ENCODE data around the gene FBXW4.

FBXW4 gene

DNA sequence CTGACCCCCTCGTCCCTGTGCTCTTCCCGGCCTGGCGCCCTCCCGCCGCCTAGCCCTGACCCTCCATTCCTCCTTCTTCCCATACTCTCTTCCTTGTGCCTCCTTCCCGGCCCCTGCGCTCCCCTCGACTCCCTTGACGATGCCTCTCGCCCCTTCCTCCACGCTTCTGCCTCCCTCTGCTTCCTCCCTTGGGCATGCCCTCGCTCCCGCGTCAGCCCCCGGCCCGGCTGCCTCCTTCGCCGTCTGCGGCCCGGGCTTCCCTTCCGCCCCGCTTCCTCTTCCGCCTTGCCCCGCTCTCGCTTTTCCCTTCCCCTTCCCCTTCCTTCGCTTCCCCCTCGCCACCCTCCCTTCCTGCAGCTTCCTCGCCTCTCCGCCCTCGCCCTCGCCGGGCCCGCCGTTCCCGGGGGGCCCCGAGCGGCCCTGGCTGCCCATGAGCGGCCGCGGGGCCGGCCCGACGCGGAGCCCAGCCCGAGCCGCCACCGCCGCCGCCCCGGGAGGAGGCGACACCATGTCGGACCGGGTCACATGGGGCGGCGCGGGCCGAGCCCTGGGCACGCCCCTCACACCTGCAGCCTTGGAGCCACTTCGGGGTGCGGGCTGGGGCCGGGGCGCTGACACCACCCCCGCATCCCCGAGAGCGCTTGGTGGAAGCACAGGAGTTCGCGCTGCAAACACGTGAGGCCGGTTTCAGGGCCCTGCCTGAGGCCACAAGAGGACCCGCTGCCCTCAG is at the start of gene FBXW4:
TSS of gene FBXW4 (minus strand) at position 497 of the 730 bp plus-strand sequence. CDS start at position 432, 65 bp downstream.
- TF ChIP-seq TEAD4 (IDR thresholded peaks at IDR 0.05) = no peak
- no peak for TF ChIP-seq RAD21 (IDR thresholded peaks at IDR 0.05; ENCODE audit: low read depth)
- TF ChIP-seq ZBTB7A (IDR thresholded peaks at IDR 0.05; ENCODE audit: low read depth) = no peak; the same call in 1 of the 2 replicates
- TF ChIP-seq NFIC (IDR thresholded peaks at IDR 0.05) = no peak
- peak; percentile 58 for TF ChIP-seq TCF12 (IDR thresholded peaks at IDR 0.05; ENCODE audit: low read depth)
- TF ChIP-seq CREB1 (IDR thresholded peaks at IDR 0.05; ENCODE audit: low read depth) = no peak
- peak; percentile 77 for TF ChIP-seq YY1 (IDR thresholded peaks at IDR 0.05; ENCODE audit: low read depth)
- TF ChIP-seq USF1 (IDR thresholded peaks at IDR 0.05) = peak; percentile 94
- TF ChIP-seq FOXM1 (IDR thresholded peaks at IDR 0.05; ENCODE audit: borderline replicate concordance, low read depth) = no peak
- no peak for TF ChIP-seq CEBPB (IDR thresholded peaks at IDR 0.05)
- TF ChIP-seq MAX (IDR thresholded peaks at IDR 0.05) = peak; percentile 82
- TF ChIP-seq TAF1 (IDR thresholded peaks at IDR 0.05; ENCODE audit: low read depth) = no peak; the same call in 1 of the 2 replicates
- TF ChIP-seq EGR1 (IDR thresholded peaks at IDR 0.05) = peak; percentile 83
- no peak for TF ChIP-seq EP300 (IDR thresholded peaks at IDR 0.05; ENCODE audit: borderline replicate concordance)
- no peak for TF ChIP-seq REST (IDR thresholded peaks at IDR 0.05; ENCODE audit: low read depth)

GRCh38 chr10:101744267-101744666 is 49.3 kb upstream of the FBXW4 start:
- TF ChIP-seq ZBTB7A (IDR thresholded peaks at IDR 0.05; ENCODE audit: low read depth) = no peak
- no peak for TF ChIP-seq EP300 (IDR thresholded peaks at IDR 0.05; ENCODE audit: borderline replicate concordance)
- TF ChIP-seq CEBPB (IDR thresholded peaks at IDR 0.05) = no peak
- no peak for TF ChIP-seq USF1 (IDR thresholded peaks at IDR 0.05)
- no peak for TF ChIP-seq EGR1 (IDR thresholded peaks at IDR 0.05)

DNA sequence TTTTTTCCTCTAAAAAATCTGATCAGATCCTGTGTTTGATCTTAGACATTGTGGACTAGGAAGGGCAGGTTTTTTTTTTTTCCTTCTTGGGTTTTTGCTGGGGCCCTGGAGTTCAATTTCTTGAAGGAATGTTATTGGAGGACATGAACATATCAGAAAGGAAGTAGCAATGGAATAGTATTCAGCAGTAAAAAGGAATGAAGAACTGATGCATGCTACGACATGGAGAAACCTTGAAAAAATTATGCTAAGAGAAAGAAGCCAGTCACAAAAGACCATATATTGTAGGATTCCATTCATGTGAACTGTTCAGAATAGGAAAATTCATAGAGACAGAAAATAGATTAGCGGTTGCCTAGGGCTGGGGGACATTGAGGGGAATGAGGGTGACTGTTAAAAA is 47.0 kb upstream of the FBXW4 start:
- no peak for TF ChIP-seq REST (IDR thresholded peaks at IDR 0.05; ENCODE audit: low read depth)
- TF ChIP-seq CEBPB (IDR thresholded peaks at IDR 0.05) = no peak
- no peak for TF ChIP-seq USF1 (IDR thresholded peaks at IDR 0.05)
- TF ChIP-seq YY1 (IDR thresholded peaks at IDR 0.05; ENCODE audit: low read depth) = no peak
- no peak for TF ChIP-seq ZBTB7A (IDR thresholded peaks at IDR 0.05; ENCODE audit: low read depth)
- TF ChIP-seq NFIC (IDR thresholded peaks at IDR 0.05) = no peak
- no peak for TF ChIP-seq EP300 (IDR thresholded peaks at IDR 0.05; ENCODE audit: borderline replicate concordance)
- TF ChIP-seq RAD21 (IDR thresholded peaks at IDR 0.05; ENCODE audit: low read depth) = no peak
- TF ChIP-seq TCF12 (IDR thresholded peaks at IDR 0.05; ENCODE audit: low read depth) = no peak
- TF ChIP-seq EGR1 (IDR thresholded peaks at IDR 0.05) = no peak
- no peak for TF ChIP-seq CREB1 (IDR thresholded peaks at IDR 0.05; ENCODE audit: low read depth)
- TF ChIP-seq FOXM1 (IDR thresholded peaks at IDR 0.05; ENCODE audit: borderline replicate concordance, low read depth) = no peak
- no peak for TF ChIP-seq TEAD4 (IDR thresholded peaks at IDR 0.05)
- TF ChIP-seq MAX (IDR thresholded peaks at IDR 0.05) = no peak
- no peak for TF ChIP-seq TAF1 (IDR thresholded peaks at IDR 0.05; ENCODE audit: low read depth)

DNA sequence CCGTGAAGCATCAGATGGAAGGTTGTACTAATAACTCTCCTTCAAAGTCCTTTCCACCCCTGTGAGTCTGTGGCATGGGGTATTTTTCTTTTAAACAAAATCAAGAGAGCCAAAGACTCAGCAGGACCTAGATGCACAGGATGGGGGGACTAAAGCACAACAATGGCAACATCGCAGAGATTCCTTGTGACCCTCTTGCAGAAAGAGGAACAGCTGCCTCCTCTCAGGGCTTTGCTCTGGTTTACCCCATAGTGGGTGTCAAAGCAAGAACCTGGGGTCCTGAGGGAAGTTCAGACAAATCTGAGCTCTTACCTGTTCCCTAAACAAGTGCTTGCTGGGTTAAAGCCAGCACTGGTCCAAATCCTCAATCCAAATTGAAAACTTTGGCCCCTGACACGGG is 41.7 kb upstream of the FBXW4 start:
- no peak for TF ChIP-seq YY1 (IDR thresholded peaks at IDR 0.05; ENCODE audit: low read depth)
- TF ChIP-seq TAF1 (IDR thresholded peaks at IDR 0.05; ENCODE audit: low read depth) = no peak
- no peak for TF ChIP-seq REST (IDR thresholded peaks at IDR 0.05; ENCODE audit: low read depth)
- no peak for TF ChIP-seq MAX (IDR thresholded peaks at IDR 0.05)
- TF ChIP-seq EP300 (IDR thresholded peaks at IDR 0.05; ENCODE audit: borderline replicate concordance) = no peak
- TF ChIP-seq TCF12 (IDR thresholded peaks at IDR 0.05; ENCODE audit: low read depth) = no peak
- no peak for TF ChIP-seq RAD21 (IDR thresholded peaks at IDR 0.05; ENCODE audit: low read depth)
- no peak for TF ChIP-seq CREB1 (IDR thresholded peaks at IDR 0.05; ENCODE audit: low read depth)
- TF ChIP-seq ZBTB7A (IDR thresholded peaks at IDR 0.05; ENCODE audit: low read depth) = no peak
- no peak for TF ChIP-seq CEBPB (IDR thresholded peaks at IDR 0.05)
- TF ChIP-seq NFIC (IDR thresholded peaks at IDR 0.05) = no peak
